Measurements from ENCODE around the gene MRPS7. TPM values are rescaled to one million over a fixed set of nuclear protein-coding genes. Genes with fewer than 3 reads are reported as not detected.

Gene MRPS7
- total and polyA plus RNA-seq, 9 of the 15 experiments (the other 6 are each of a cell fraction or from before 2014, with no cell fraction given) = 107 to 244 (median 132) TPM

DNA sequence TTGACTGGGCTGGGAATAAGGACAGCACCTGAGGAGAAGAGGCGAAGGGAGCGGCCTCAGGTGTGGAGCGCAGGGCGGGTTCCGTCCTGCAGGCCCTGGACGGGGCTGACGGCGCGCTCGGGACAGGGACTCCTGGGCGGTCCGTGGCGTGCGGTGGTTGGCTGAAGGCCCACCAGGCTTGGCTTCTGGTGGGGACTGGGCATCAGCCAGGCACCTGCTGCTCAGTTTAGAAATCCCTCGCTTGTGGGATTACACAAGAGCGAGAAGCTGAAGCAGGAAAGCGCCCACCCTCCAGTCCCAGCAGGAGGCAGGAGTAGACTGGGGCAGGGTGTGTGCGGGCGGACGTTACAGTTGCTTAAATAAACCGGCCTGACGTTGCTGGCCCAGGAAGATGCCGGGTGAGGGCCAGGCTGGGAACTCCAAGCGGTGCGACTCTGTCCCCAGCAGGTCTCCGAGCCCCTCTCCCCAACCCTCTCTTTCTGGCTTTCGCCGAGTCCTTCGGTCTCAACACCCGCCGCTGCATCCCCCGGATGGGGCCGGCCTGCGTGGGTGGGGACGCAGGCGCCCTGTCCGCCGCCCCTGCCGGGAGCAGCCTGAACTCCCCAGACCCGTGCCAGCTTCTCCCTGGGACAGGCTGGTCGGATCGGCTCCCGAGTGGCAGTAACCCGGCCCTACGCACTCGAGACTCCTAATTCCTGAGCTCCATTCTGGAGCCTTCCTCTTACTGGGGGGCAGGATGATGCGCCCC, 8.7 kb downstream of the MRPS7 start (continued):
- TF ChIP-seq ZBTB9 (CRISPR knock-in tag; IDR thresholded peaks at IDR 0.05) (0 out of 2 replicates have a peak, but pooled peaks have one; percentile 52), ZSCAN32 (CRISPR knock-in tag; IDR thresholded peaks at IDR 0.05) (peak; percentile 26; the same call in 1 of the 2 replicates), ZNF282 (CRISPR knock-in tag; IDR thresholded peaks at IDR 0.05) (no peak), DEAF1 (CRISPR knock-in tag; IDR thresholded peaks at IDR 0.05) (peak; percentile 30; the same call in 1 of the 2 replicates), RBM15 (IDR thresholded peaks at IDR 0.05; ENCODE audit: insufficient read depth, low read length) (no peak), BCOR (IDR thresholded peaks at IDR 0.05) (0 out of 2 replicates have a peak, but pooled peaks have one; percentile 18), GATAD2A (IDR thresholded peaks at IDR 0.05) (0 out of 2 replicates have a peak, but pooled peaks have one; percentile 11), KDM4B (IDR thresholded peaks at IDR 0.05; ENCODE audit: borderline replicate concordance in 2 of 2, low read depth in 1 of 2) (0 out of 4 replicates have a peak, but pooled peaks of 1 of the 2 experiments have one; percentile 60), REST (IDR thresholded peaks at IDR 0.05; ENCODE audit: borderline replicate concordance) (peak; percentile 31), REST (CRISPR knock-in tag; IDR thresholded peaks at IDR 0.05; ENCODE audit: low read depth) (no peak), MTA3 (IDR thresholded peaks at IDR 0.05; ENCODE audit: borderline replicate concordance) (peak; percentile 47; the same call in 1 of the 2 replicates), RAD21 (CRISPR knock-in tag; conservative IDR thresholded peaks at IDR 0.05 in 1 of 2, IDR thresholded peaks at IDR 0.05 in 1 of 2) (peak; percentile 44 to 65), ZC3H4 (CRISPR knock-in tag; IDR thresholded peaks at IDR 0.05; ENCODE audit: borderline replicate concordance) (peak; percentile 44; the same call in 1 of the 2 replicates), CEBPB (tag; IDR thresholded peaks at IDR 0.05) (peak; percentile 92), POLR2B (IDR thresholded peaks at IDR 0.05; ENCODE audit: low read depth, partially characterized antibody) (peak; percentile 41), SMARCA5 (IDR thresholded peaks at IDR 0.05) (no peak), ZNF644 (tag; IDR thresholded peaks at IDR 0.05; ENCODE audit: low read depth) (no peak), POLR2A (conservative IDR thresholded peaks at IDR 0.05) (peak; percentile 43; the same call in 1 of the 2 replicates)

All from K562 (cell line).